Stimulated activated memory B cell treated with anti-CD40 and anti-IgM and Interleukin-4, amounts not matched to agents 10 μg/mL and 1 μg/mL and 100 μg/mL, for 72 hours (primary cell): Measurements from ENCODE around the gene CHI3L1.

ENCODE experiments used
- ATAC-seq: fragments of 150-1000 bp; cut with Tn5 transposase; 2 replicates; pipeline ENCODE4 v1.10.0; 2021
- H3K27ac Mint-ChIP-seq: one replicate; pipeline ENCODE4 v1.8.0; 2022; ENCODE audit warnings: mild to moderate bottlenecking, mixed read lengths
- H3K27me3 Mint-ChIP-seq: one replicate; pipeline ENCODE4 v1.8.0; 2022; ENCODE audit warnings: mixed read lengths
- H3K36me3 Mint-ChIP-seq: one replicate; pipeline ENCODE4 v1.8.0; 2022; ENCODE audit warnings: mixed read lengths
- H3K4me1 Mint-ChIP-seq: one replicate; pipeline ENCODE4 v1.8.0; 2022; ENCODE audit warnings: mixed read lengths
- H3K4me3 Mint-ChIP-seq: one replicate; pipeline ENCODE4 v1.8.0; 2022; ENCODE audit warnings: mild to moderate bottlenecking, moderate library complexity, mixed read lengths
- H3K9me3 Mint-ChIP-seq: one replicate; pipeline ENCODE4 v1.8.0; 2022; ENCODE audit warnings: mixed read lengths

The CHI3L1 gene

DNA sequence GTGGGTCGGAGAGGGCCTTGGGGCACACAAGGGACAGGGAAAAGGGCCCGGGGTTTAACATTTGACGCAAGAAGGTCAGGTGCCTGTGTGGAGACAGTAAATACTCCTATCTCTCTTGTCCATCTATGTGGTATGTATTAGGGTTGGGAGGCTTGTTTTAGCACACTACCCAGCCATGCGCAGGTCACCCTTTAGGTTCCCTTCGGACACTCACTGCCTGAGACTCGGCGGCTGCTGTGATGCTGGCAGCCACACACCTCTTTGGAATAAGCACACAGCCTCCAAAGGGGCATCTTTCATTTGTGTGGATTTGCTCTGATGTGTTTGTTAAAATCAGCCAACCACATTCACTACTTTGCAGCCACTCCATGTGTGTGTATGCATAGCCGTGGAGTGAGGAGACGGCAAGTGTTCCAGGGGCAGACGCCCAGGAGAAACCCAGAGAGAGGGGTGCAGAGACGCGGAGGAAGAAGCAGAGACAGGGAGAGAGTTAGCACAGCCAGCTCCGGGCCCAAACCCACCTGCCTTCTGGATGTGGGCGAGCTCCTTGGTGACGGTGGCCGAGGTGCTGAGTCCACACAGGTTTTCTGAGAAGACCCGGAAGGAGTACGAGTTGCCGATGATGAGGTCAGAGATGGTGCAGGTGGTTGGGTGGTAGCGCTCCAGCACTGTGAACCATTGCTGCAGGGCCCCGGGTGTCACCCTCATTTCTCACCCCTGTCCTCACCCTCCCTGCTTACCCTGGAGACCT is 16.6 kb downstream of the CHI3L1 start:
- H3K4me1 Mint-ChIP-seq, result peaks cover 10% of the 10 kb centered on the region
- no peak for ATAC-seq
- H3K27ac Mint-ChIP-seq, result no peak overlapping the region
- no peak overlapping the region for H3K4me3 Mint-ChIP-seq
- no peaks in the 10 kb centered on the region for H3K36me3 Mint-ChIP-seq
- H3K9me3 Mint-ChIP-seq, result no peaks in the 10 kb centered on the region
- peaks cover 72% of the 10 kb centered on the region for H3K27me3 Mint-ChIP-seq

DNA sequence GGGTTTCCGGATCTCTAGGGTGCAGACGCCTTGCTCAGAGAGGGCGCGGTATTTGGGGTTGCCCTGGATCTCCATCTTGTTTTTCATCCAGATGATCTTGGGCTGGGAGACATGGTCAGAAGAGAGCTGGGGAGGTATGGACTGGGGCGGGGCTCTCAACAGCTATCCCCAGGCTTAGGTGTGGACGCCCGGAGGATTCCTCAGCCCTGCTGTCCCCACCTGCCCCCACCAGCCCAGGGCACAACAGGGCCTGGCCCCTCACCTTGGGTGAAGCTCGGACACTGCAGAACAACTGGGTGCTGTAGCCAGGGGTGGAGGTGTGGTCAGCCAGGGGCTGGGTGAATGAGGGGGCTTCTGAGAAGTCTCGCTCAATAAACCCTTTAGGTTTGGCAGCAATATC is 17.5 kb downstream of the CHI3L1 start:
- no peak for ATAC-seq
- Mint-ChIP-seq H3K4me1 (peaks cover 8% of the 10 kb centered on the region), H3K27me3 (peaks cover 71% of the 10 kb centered on the region)

DNA sequence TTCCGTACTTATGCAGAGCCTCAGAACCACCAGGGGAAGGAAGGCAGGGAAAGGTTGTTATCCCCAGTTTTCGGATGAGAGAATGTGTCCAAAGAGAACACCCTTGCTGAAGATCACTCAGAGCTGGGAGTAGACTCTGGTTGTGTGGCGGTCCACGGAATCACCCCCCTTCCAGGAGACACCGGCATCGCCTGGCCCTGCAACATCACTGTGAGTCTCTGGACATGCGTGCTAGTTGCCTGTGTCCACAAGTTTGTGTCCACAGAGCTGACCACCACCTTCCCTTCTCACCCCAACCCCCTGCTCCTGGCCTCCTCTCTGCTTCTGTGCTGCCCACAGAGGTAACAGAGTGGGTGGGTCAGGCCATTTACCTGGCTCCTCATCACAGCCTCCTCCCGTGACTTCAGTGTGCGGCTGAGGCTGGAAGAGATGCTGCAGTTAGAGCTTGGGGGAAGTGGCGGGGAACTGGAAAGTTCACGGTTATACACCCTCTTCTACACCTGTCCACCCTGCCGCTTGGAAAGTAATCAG is 18.2 kb downstream of the CHI3L1 start:
- ATAC-seq, result no peak
- no peaks in the 10 kb centered on the region for H3K9me3 Mint-ChIP-seq
- H3K27me3 Mint-ChIP-seq, result peaks cover 71% of the 10 kb centered on the region
- H3K4me3 Mint-ChIP-seq, result no peak overlapping the region
- peaks cover 1% of the 10 kb centered on the region for H3K4me1 Mint-ChIP-seq
- H3K27ac Mint-ChIP-seq, result no peak overlapping the region
- H3K36me3 Mint-ChIP-seq, result no peaks in the 10 kb centered on the region

More for the DNA sequence above, 17.5 kb downstream of the CHI3L1 start:
- Mint-ChIP-seq H3K36me3 (no peaks in the 10 kb centered on the region), H3K9me3 (no peaks in the 10 kb centered on the region), H3K27ac (no peak overlapping the region), H3K4me3 (no peak overlapping the region)

DNA sequence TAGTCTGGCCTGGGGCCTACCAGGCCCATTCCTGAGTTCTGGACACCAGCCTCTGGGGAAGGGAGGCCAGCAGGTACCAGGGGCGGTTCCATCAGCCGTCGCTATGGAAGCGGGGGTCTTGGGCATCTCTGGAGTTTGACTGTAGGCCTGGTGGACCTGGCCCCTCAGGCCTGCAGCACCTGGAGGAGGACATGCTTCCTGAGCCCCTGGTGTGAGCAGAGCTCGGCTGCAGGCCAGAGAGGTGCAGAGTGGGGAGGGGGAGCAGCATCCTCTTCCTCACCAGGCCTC is 18.6 kb downstream of the CHI3L1 start:
- H3K9me3 Mint-ChIP-seq, result no peaks in the 10 kb centered on the region
- ATAC-seq, result no peak
- peaks cover 71% of the 10 kb centered on the region for H3K27me3 Mint-ChIP-seq
- H3K4me1 Mint-ChIP-seq, result no peaks in the 10 kb centered on the region
- H3K27ac Mint-ChIP-seq, result no peak overlapping the region
- no peaks in the 10 kb centered on the region for H3K36me3 Mint-ChIP-seq
- no peak overlapping the region for H3K4me3 Mint-ChIP-seq

DNA sequence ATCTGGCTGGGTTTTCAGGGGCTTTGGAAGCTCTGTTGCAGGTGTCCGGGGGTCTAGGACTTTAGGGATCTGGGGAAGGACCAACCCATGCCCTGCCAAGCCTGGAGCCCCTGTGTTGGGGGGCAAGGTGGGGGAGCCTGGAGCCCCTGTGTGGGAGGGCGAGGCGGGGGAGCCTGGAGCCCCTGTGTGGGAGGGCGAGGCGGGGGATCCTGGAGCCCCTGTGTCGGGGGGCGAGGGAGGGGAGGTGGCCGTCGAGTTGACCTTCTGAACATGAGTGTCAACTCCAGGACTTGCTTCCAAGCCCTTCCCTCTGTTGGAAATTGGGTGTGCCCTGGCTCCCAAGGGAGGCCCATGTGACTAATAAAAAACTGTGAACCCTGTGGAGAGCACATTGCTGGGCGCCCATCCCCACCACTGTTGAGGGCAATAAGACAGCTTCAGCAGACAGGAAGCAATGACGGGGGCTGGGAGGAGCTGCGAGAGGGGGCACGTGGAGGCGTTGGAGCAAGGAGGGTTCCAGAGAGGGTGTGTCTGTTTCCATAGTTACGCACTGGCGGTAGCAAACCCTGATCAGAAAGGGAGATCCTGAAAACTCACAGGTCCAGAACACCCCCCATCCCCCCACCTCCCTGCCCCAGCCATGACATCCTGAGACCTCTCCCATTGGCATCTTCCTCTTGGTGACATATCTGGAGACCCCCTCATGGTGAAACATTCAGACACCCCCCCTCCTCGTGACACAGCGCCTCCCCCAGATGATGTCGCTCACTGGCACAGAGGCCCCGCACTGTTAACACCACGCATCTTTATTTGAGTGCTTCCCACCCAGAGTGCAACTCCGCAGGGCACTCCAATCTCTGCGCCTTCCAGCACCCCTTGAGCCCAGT is 19.2 kb downstream of the CHI3L1 start:
- Mint-ChIP-seq H3K9me3 (no peaks in the 10 kb centered on the region), H3K27me3 (peaks cover 71% of the 10 kb centered on the region), H3K36me3 (no peaks in the 10 kb centered on the region), H3K27ac (no peak overlapping the region), H3K4me1 (no peaks in the 10 kb centered on the region), H3K4me3 (no peak overlapping the region)
- ATAC-seq, result no peak

DNA sequence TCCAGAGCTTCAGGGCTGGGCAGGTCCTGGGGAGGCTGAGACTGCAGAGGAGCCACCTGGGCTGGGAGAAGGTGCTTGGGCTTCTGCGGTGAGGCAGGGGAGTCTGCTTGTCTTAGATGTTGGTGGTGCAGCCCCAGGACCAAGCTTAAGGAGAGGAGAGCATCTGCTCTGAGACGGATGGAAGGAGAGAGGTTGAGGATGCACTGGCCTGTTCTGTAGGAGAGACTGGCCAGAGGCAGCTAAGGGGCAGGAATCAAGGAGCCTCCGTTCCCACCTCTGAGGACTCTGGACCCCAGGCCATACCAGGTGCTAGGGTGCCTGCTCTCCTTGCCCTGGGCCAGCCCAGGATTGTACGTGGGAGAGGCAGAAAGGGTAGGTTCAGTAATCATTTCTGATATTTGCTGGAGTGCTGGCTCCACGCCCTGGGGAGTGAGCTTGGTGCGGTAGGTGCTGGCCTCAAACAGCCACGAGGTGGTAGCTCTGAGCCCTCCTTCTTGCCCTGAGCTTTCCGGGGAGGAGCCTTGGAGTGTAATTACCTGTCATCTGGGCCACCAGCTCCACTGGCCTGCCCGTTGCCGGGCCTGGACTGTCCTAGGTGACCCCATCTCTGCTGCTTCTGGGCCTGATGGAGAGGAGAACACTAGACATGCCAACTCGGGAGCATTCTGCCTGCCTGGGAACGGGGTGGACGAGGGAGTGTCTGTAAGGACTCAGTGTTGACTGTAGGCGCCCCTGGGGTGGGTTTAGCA is 20.1 kb downstream of the CHI3L1 start:
- no peak overlapping the region for H3K27ac Mint-ChIP-seq
- H3K9me3 Mint-ChIP-seq, result no peaks in the 10 kb centered on the region

DNA sequence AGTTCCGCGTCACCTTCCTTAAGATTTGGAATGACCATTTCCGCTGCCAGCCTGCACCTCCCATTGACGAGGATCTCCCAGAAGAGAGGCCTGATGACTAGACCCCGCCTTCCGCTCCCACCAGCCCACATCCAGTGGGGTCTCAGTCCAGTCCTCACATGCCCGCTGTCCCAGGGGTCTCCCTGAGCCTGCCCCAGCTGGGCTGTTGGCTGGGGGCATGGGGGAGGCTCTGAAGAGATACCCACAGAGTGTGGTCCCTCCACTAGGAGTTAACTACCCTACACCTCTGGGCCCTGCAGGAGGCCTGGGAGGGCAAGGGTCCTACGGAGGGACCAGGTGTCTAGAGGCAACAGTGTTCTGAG is 20.7 kb downstream of the CHI3L1 start:
- Mint-ChIP-seq H3K4me3 (no peak overlapping the region), H3K27ac (no peak overlapping the region), H3K27me3 (peaks cover 72% of the 10 kb centered on the region), H3K4me1 (no peaks in the 10 kb centered on the region), H3K9me3 (no peaks in the 10 kb centered on the region), H3K36me3 (no peaks in the 10 kb centered on the region)
- no peak for ATAC-seq

More for the DNA sequence above, 20.1 kb downstream of the CHI3L1 start:
- no peaks in the 10 kb centered on the region for H3K4me1 Mint-ChIP-seq
- no peak overlapping the region for H3K4me3 Mint-ChIP-seq
- ATAC-seq, result no peak
- peaks cover 66% of the 10 kb centered on the region for H3K27me3 Mint-ChIP-seq
- no peaks in the 10 kb centered on the region for H3K36me3 Mint-ChIP-seq

DNA sequence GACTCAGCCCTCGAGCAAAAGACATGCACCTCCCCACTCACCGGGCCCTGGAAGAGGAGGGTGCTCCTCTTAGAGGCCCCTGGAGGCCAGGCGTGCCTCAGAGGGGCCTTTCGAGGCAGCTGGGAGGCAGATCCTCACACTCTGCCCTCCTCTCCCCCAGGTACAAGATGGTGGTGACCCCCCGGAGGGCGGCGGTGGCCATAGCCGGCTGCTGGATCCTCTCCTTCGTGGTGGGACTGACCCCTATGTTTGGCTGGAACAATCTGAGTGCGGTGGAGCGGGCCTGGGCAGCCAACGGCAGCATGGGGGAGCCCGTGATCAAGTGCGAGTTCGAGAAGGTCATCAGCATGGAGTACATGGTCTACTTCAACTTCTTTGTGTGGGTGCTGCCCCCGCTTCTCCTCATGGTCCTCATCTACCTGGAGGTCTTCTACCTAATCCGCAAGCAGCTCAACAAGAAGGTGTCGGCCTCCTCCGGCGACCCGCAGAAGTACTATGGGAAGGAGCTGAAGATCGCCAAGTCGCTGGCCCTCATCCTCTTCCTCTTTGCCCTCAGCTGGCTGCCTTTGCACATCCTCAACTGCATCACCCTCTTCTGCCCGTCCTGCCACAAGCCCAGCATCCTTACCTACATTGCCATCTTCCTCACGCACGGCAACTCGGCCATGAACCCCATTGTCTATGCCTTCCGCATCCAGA is 21.3 kb downstream of the CHI3L1 start:
- no peak for ATAC-seq
- no peaks in the 10 kb centered on the region for H3K4me1 Mint-ChIP-seq
- no peak overlapping the region for H3K27ac Mint-ChIP-seq
- no peaks in the 10 kb centered on the region for H3K9me3 Mint-ChIP-seq
- no peaks in the 10 kb centered on the region for H3K36me3 Mint-ChIP-seq
- H3K4me3 Mint-ChIP-seq, result no peak overlapping the region
- peaks cover 74% of the 10 kb centered on the region for H3K27me3 Mint-ChIP-seq

DNA sequence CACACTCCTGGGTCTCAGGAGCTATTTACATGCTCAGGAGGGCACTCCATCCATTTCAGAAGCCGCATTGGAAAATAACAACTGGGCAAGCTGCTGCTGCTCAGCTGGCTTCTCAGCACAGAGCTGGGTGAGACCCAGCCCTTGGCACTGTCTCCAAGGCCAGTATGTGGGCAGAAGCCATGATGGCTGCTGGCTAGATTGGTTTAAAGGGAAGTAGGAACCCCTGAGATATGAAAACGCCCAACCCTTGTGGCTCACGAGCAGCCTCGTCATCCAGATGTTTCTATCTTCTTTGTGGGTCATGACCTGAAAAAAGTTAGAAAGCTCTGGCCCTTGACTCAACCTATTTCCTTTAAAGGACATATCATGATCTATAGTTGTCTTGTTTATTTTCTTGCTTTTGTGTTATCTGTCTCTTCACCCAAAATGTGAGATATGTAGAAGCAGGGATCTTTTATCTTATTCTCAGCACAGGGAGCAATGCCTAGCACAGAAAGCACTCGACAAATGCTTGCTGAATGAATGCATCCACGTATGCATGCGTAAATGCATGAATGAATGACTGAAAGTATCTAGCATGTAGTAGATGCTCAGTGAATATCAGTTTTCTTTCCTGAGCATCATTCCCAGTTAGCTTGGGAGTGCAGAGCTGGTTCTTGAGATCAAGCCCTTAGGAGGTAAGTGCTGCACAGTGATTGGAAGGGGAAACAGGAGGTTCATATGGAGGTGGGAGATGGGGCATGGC is 22.4 kb downstream of the CHI3L1 start:
- Mint-ChIP-seq H3K27ac (no peak overlapping the region), H3K27me3 (peaks cover 73% of the 10 kb centered on the region)
- no peak for ATAC-seq

DNA sequence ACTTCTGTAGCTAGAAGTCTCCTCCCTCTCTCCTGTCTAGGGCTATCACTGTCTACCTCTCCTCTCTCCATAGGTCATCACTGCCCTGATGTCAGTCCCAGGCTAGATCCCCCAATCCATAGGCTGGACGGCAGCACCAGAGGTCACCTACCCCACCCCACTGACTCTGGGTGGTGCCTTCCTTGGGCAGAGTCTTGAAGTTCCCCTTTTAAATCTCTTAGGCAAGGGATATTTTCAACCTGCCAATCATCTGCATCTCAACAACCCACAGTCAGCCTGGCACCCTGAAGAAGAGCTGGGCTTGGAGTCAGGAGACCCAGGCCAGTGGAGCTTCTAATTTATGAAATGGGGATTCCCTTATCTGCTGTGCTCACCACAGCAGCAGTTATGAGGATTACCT is 24.1 kb downstream of the CHI3L1 start:
- no peaks in the 10 kb centered on the region for H3K36me3 Mint-ChIP-seq
- H3K4me3 Mint-ChIP-seq, result no peak overlapping the region
- H3K27ac Mint-ChIP-seq, result no peak overlapping the region
- H3K4me1 Mint-ChIP-seq, result no peaks in the 10 kb centered on the region
- H3K27me3 Mint-ChIP-seq, result peaks cover 57% of the 10 kb centered on the region
- ATAC-seq, result no peak
- H3K9me3 Mint-ChIP-seq, result peaks cover 14% of the 10 kb centered on the region

More for the DNA sequence above, 22.4 kb downstream of the CHI3L1 start:
- H3K4me3 Mint-ChIP-seq, result no peak overlapping the region
- H3K9me3 Mint-ChIP-seq, result peaks cover 5% of the 10 kb centered on the region
- no peaks in the 10 kb centered on the region for H3K36me3 Mint-ChIP-seq
- no peaks in the 10 kb centered on the region for H3K4me1 Mint-ChIP-seq

DNA sequence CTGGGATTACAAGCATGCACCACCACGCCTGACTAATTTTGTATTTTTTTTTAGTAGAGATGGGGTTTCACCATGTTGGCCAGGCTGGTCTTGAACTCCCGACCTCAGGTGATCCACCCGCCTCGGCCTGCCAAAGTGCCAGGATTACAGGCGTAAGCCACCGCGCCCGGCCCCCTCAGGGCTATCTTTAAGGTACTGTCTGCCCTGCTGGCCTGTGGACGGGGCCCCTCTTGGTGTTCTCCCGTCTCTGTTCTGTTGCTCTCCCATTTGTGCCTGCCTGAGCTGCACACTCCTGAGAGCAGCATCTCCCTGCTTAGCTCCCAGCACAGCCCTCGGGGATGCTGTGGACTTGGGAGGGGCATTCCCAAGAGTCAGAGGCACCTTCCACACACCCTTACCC is 24.8 kb downstream of the CHI3L1 start:
- peaks cover 54% of the 10 kb centered on the region for H3K27me3 Mint-ChIP-seq
- H3K4me1 Mint-ChIP-seq, result no peaks in the 10 kb centered on the region

DNA sequence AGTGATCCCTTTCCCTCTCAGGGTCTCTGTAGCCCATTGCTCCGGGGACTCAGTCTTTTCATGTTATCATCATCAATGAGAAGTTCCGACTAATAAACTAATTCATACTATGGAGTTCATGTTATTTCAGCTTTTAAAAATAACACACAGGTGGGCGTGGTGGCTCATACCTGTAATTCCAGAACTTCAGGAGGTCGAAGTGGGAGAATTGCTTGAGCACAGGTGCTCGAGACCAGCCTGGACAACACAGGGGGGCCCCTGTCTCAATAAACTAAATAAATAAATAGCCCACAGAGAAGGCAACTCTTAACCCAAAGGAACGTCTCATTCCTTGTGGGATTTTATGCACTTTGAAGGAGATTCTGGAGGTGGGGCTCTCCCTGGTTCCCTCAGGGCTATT is 25.3 kb downstream of the CHI3L1 start:
- ATAC-seq, result no peak
- Mint-ChIP-seq H3K27me3 (peaks cover 49% of the 10 kb centered on the region), H3K4me1 (no peaks in the 10 kb centered on the region), H3K36me3 (no peaks in the 10 kb centered on the region), H3K27ac (no peak overlapping the region), H3K9me3 (peaks cover 14% of the 10 kb centered on the region), H3K4me3 (no peak overlapping the region)

More for the DNA sequence above, 24.8 kb downstream of the CHI3L1 start:
- ATAC-seq, result no peak
- Mint-ChIP-seq H3K36me3 (no peaks in the 10 kb centered on the region), H3K9me3 (peaks cover 14% of the 10 kb centered on the region), H3K27ac (no peak overlapping the region), H3K4me3 (no peak overlapping the region)

DNA sequence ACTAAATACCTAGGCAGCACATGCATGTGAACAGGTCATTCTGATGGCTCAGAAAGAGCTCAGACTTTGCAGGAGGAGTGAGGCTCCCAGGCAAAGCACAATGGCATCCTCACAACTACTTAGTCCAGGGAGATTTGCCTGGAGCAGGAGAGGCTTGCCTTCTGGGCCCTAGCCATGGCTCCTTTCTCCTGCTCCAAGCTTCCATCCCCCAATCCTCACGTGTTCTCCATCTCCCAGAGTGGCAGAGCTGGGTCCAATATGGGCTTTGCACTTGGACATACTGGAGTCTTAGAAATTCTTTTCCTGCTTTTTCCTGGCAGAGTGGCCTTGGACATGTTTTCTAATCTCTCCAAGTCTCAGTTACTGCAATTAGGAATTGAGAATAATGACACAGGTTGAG is 26.7 kb downstream of the CHI3L1 start:
- Mint-ChIP-seq H3K4me3 (no peak overlapping the region), H3K9me3 (peaks cover 14% of the 10 kb centered on the region), H3K36me3 (no peaks in the 10 kb centered on the region), H3K27ac (no peak overlapping the region), H3K27me3 (peaks cover 38% of the 10 kb centered on the region), H3K4me1 (no peaks in the 10 kb centered on the region)
- ATAC-seq, result no peak

DNA sequence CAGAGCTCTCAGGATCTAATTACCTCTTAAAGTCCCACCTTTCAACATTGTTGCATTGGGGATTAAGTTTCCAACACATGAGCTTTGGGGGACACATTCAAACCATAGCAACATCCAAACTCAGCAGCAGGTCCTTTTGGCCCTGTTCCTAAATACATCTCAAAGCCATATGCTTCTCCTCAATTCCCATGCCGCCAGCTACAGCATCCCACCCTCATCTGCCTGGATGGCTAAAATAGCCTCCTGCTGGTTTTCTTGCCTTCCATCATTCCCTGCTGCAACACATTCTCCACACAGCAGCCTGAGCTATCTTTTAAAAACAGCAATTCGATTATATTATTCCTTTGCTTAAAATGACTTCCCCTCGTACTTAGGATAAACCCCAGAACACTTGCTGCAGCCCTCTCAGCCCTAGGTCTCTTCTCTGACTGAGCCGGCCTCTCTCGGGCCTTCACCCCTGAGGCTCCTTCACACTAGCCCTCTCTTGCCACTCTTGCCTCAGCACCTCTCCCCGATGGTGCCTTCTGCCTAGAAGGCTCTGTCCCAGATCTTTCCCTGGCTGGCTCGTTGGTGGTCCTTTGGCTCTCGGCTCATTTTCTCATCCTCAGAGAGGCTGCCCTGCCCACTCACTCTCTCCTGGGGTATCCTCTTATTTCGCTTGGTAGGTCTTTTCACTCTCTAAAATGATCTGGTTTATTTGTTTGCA is 27.4 kb downstream of the CHI3L1 start:
- Mint-ChIP-seq H3K27ac (no peak overlapping the region), H3K9me3 (peaks cover 14% of the 10 kb centered on the region), H3K36me3 (no peaks in the 10 kb centered on the region), H3K4me3 (no peak overlapping the region), H3K4me1 (no peaks in the 10 kb centered on the region), H3K27me3 (peaks cover 36% of the 10 kb centered on the region)
- no peak for ATAC-seq
